Heart left ventricle (tissue), 16 donors: Measurements from ENCODE around the gene C16orf89. TPM values are rescaled to one million over a fixed set of nuclear protein-coding genes. Genes with fewer than 3 reads are reported as not detected.
A peak's percentile ranks its signal among the peaks of the same experiment; 100 is the strongest.

Experiments used
- ATAC-seq, 4 donors: fragments of 200-7000 bp; cut with Tn5 transposase; one replicate each; pipeline ENCODE4 v1.9.1; 2020 to 2022; ENCODE audit warnings: moderate library complexity in 4 of 4, mild to moderate bottlenecking in 3 of 4, moderate number of reproducible peaks in 1 of 4
- DNase-seq, 5 donors: peaks; one replicate each; pipeline ENCODE4 v3.0.0-alpha.2; 2020
- H3K27ac ChIP-seq, 12 donors: fragments of 200-600 bp; sonication (generic) in 4 of 12; one replicate each; pipeline versions ENCODE4 v1.5.0 to v1.8.0; 2016 to 2022; ENCODE audit warnings: mild to moderate bottlenecking in 2 of 12
- H3K27me3 ChIP-seq, 9 donors: fragments of 200-600 bp; sonication (generic) in 2 of 9; one replicate each; pipeline versions ENCODE4 v1.5.1 to v1.8.0; 2016 to 2022; ENCODE audit warnings: mild to moderate bottlenecking in 3 of 9
- H3K36me3 ChIP-seq, 9 donors: fragments of 200-600 bp; sonication (generic) in 2 of 9; one replicate each; pipeline versions ENCODE4 v1.5.0 to v1.8.0; 2018 to 2022; ENCODE audit warnings: mild to moderate bottlenecking in 2 of 9
- H3K4me1 ChIP-seq, 12 donors: fragments of 200-600 bp; sonication (generic) in 4 of 12; one replicate each; pipeline versions ENCODE4 v1.5.0 to v1.8.0; 2016 to 2022; ENCODE audit warnings: mild to moderate bottlenecking in 3 of 12
- H3K4me3 ChIP-seq, 12 donors: fragments of 200-600 bp; sonication (generic) in 4 of 12; one replicate each; pipeline versions ENCODE4 v1.5.0 to v1.8.0; 2017 to 2022; ENCODE audit warnings: mild to moderate bottlenecking in 9 of 12, moderate library complexity in 4 of 12
- H3K9me3 ChIP-seq, 12 donors: fragments of 200-600 bp; sonication (generic) in 4 of 12; one replicate each; pipeline versions ENCODE4 v1.5.0 to v1.8.0; 2016 to 2022; ENCODE audit warnings: mild to moderate bottlenecking in 1 of 12
- CTCF ChIP-seq, 12 donors: fragments of 200-600 bp; sonication (generic) in 4 of 12; IDR thresholded peaks; one replicate each; pipeline versions ENCODE4 v1.5.0 to v1.8.0; 2018 to 2022; ENCODE audit warnings: antibody characterized with exemption in 12 of 12, mild to moderate bottlenecking in 5 of 12
- POLR2A ChIP-seq, 2 donors: fragments of 450-650 bp; IDR thresholded peaks; one replicate each; pipeline ENCODE4 v1.6.1; 2017; ENCODE audit warnings: antibody characterized with exemption in 2 of 2, mild to moderate bottlenecking in 2 of 2, moderate library complexity in 2 of 2
- WGBS, 4 donors: extraction: QIAGEN DNeasy Blood & Tissue Kit in 2 of 4; methylation state at CpG; one replicate each; pipeline versions ENCODE4 v1.1.5 to v1.1.7; 2013 to 2018; 5-methylcytosine and 5-hydroxymethylcytosine counted together
- intact Hi-C, 10 donors: fragments of 100-400 bp; cut with DNase I; formaldehyde crosslinking; loops; one replicate each; pipeline versions ENCODE4 v1.11.1 to v1.14.2; 2022
- polyA plus RNA-seq, 2 donors: library from polyadenylated mRNA; stranded (reverse); fragments of 200-250 nt; gene quantifications; one replicate each; pipeline ENCODE4 v1.2.3, GENCODE V29; 2013
- total RNA-seq, 9 donors: library from RNA; depleted of rRNA in 2 of 9; stranded (reverse); fragments of >200 nt in 2 of 9; fragmentation: NEBNext Ultra II Directional in 3 of 9; extraction: Animal tissue kit (Norgen Biotek cat#: 25700) in 3 of 9; gene quantifications; one replicate each; pipeline versions ENCODE4 v1.1.0 to v1.2.4, GENCODE V29; 2016 to 2023
- donor health status: ischemic (EF 13 %, LVEDD 7.1; RV severe dilation, severe dysfunction).
- donor health status: healthy with polysubstance abuse.
- donor health status: DM: no; HTN: yes; CAD: no.
- donor health status: DM: no; HTN: no; CAD: no.
- donor health status: ischemic (EF 25% LVEDD 6.9; RV normal size, moderate dysfunction).
- donor health status: ischemic (EF 25% LVEDD 5.7; RV mildly dilated, moderate dysfunction).
- donor health status: healthy.
- donor health status: DM: yes; HTN: yes; CAD: no.
- donor health status: ischemic (EF 35%, LVEDD 5.7; RV mildly dilated, moderate dysfunction).
- donor health status: nonischemic (EF 11% LVEDD 7.7; RV severe dilation, severe dysfunction).
- donor health status: DM: yes; HTN: yes; CAD: no.
- donor health status: PGD.
- donor health status: ischemic (EF 29% LVEDD 5.4; RV normal size, mild dysfunction).
- donor health status: nonischemic (EF 23%, LVEDD 6.1; RV moderate dilation, normal function).

The C16orf89 gene
- total and polyA plus RNA-seq, 11 donors = 0.26 to 38.4 (median 6.3) TPM

GRCh38 chr16:5006348-5007193, 59.2 kb downstream of the C16orf89 start:
- H3K9me3 ChIP-seq = no peaks in the 10 kb centered on the region
- peaks cover 0 to 14% (median 0%) of the 10 kb centered on the region in 9 donors for H3K36me3 ChIP-seq
- no peak for TF ChIP-seq POLR2A (IDR thresholded peaks at IDR 0.05)
- TF ChIP-seq CTCF (IDR thresholded peaks at IDR 0.05) = no peak
- ATAC-seq (no peak), DNase-seq (no peak)
- H3K27me3 ChIP-seq = no peaks in the 10 kb centered on the region
- H3K4me3 ChIP-seq = no peak overlapping the region
- WGBS, 4 donors = 62 to 75% (median 67%) methylated on average over 18 to 22 of the region's 22 CpGs
- peaks cover 0 to 16% (median 0%) of the 10 kb centered on the region in 12 donors for H3K4me1 ChIP-seq
- intact Hi-C loops = no loop called here
- H3K27ac ChIP-seq = peak overlapping the region in 2 of 12 donors; percentile 9 to 41

GRCh38 chr16:5005916-5006315, 59.8 kb downstream of the C16orf89 start:
- WGBS, 4 donors = 63 to 93% (median 75%) methylated on average over 4 of the region's 4 CpGs
- DNase-seq (no peak), ATAC-seq (no peak)
- H3K36me3 ChIP-seq = peaks cover 0 to 14% (median 0%) of the 10 kb centered on the region in 9 donors
- H3K27ac ChIP-seq = peak overlapping the region in 2 of 12 donors; percentile 9 to 41
- intact Hi-C loops = no loop called here
- H3K9me3 ChIP-seq = no peaks in the 10 kb centered on the region
- TF ChIP-seq POLR2A (IDR thresholded peaks at IDR 0.05) (no peak), CTCF (IDR thresholded peaks at IDR 0.05) (no peak)
- H3K27me3 ChIP-seq = no peaks in the 10 kb centered on the region
- H3K4me1 ChIP-seq = peaks cover 0 to 16% (median 0%) of the 10 kb centered on the region in 12 donors
- H3K4me3 ChIP-seq = no peak overlapping the region

GRCh38 chr16:5004311-5004710, 61.4 kb downstream of the C16orf89 start:
- intact Hi-C loops = no loop called here
- ATAC-seq = peak in 2 of 4 donors; percentile 17 to 27
- WGBS, 4 donors = 48 to 57% (median 52%) methylated on average over 4 to 5 of the region's 5 CpGs

More at GRCh38 chr16:5004311-5004710, 61.4 kb downstream of the C16orf89 start:
- peak in 1 of 5 donors; percentile 42 for DNase-seq
- H3K4me3 ChIP-seq = peak overlapping the region in 6 of 12 donors; percentile 14 to 49 (median 36)
- peak overlapping the region in 2 of 12 donors; percentile 85 to 88 for H3K27ac ChIP-seq
- H3K27me3 ChIP-seq = no peaks in the 10 kb centered on the region
- peaks cover 0 to 11% (median 0%) of the 10 kb centered on the region in 9 donors for H3K36me3 ChIP-seq
- H3K9me3 ChIP-seq = no peaks in the 10 kb centered on the region
- H3K4me1 ChIP-seq = peaks cover 0 to 16% (median 0%) of the 10 kb centered on the region in 12 donors
- no peak for TF ChIP-seq CTCF (IDR thresholded peaks at IDR 0.05)
- TF ChIP-seq POLR2A (IDR thresholded peaks at IDR 0.05) = no peak
